Keratinocyte (primary cell): Measurements from ENCODE around the gene CABP2. TPM values are rescaled to one million over a fixed set of nuclear protein-coding genes. Genes with fewer than 3 reads are reported as not detected.
"Not testable (repeated sequence)": the region's sequence is repeated elsewhere in the genome, so short reads cannot be mapped to it uniquely, and the experiment has no call there.

Experiments used
- DNase-seq: peaks from one replicate; pipeline ENCODE4 v3.0.0-alpha.2; 2011; ENCODE audit warnings: low read depth, missing footprints, low spot score
- FAIRE-seq: peaks from 2 replicates; lab custom pipeline; 2011; peaks lifted over from hg19 to GRCh38; lab: Jason Lieb, UNC
- H2AFZ ChIP-seq: 2 replicates; pipeline ENCODE4 v1.6.0; 2012; ENCODE audit warnings: low read length, control low read depth, inconsistent platforms; ENCODE audit not compliant: control insufficient read depth
- H3K27ac ChIP-seq: 2 replicates; pipeline ENCODE4 v1.5.1; 2011; ENCODE audit warnings: low read length; ENCODE audit not compliant: control insufficient read depth, insufficient read depth
- H3K27me3 ChIP-seq: 3 replicates; pipeline ENCODE4 v1.6.0; 2011; ENCODE audit warnings: low read length; ENCODE audit not compliant: control insufficient read depth, insufficient read depth; ENCODE audit errors: extremely low read depth
- H3K36me3 ChIP-seq, 2 experiments: 2 replicates in 1 of 2; 3 replicates in 1 of 2; pipeline ENCODE4 v1.5.1; 2011; ENCODE audit warnings: low read length in 2 of 2, mild to moderate bottlenecking in 1 of 2; ENCODE audit not compliant: control insufficient read depth in 2 of 2, insufficient read depth in 2 of 2; ENCODE audit errors: extremely low read depth in 1 of 2
- H3K4me1 ChIP-seq: 3 replicates; pipeline ENCODE4 v1.5.1; 2011; ENCODE audit warnings: low read length; ENCODE audit not compliant: control insufficient read depth, insufficient read depth; ENCODE audit errors: extremely low read depth
- H3K4me2 ChIP-seq: 3 replicates; pipeline ENCODE4 v1.6.0; 2011; ENCODE audit warnings: low read depth, low read length; ENCODE audit not compliant: control insufficient read depth, insufficient read depth; ENCODE audit errors: extremely low read depth
- H3K4me3 ChIP-seq, 3 experiments: fragments of 200-600 bp in 1 of 3; sonication (generic) in 1 of 3; 2 replicates in 2 of 3; 3 replicates in 1 of 3; pipeline ENCODE4 v1.5.1; 2011 to 2016; ENCODE audit warnings: low read length in 3 of 3, mild to moderate bottlenecking in 3 of 3, control low read depth in 2 of 3, inconsistent platforms in 1 of 3, low read depth in 1 of 3, mixed read lengths in 1 of 3, mixed run types in 1 of 3, moderate library complexity in 1 of 3; ENCODE audit not compliant: control insufficient read depth in 2 of 3, insufficient read depth in 2 of 3; ENCODE audit errors: extremely low read depth in 1 of 3
- H3K79me2 ChIP-seq: 2 replicates; pipeline ENCODE4 v1.6.0; 2012; ENCODE audit warnings: low read length; ENCODE audit not compliant: control insufficient read depth, insufficient read depth
- H3K9ac ChIP-seq: 3 replicates; pipeline ENCODE4 v1.6.0; 2011; ENCODE audit warnings: low read length; ENCODE audit not compliant: control insufficient read depth, insufficient read depth; ENCODE audit errors: extremely low read depth
- H3K9me1 ChIP-seq: 3 replicates; pipeline ENCODE4 v1.6.0; 2011; ENCODE audit warnings: low read length; ENCODE audit not compliant: control insufficient read depth, insufficient read depth; ENCODE audit errors: extremely low read depth
- H3K9me3 ChIP-seq: 2 replicates; pipeline ENCODE4 v1.5.1; 2012; ENCODE audit warnings: low read depth, low read length; ENCODE audit not compliant: control insufficient read depth
- H4K20me1 ChIP-seq: 3 replicates; pipeline ENCODE4 v1.6.0; 2011; ENCODE audit warnings: low read length; ENCODE audit not compliant: control insufficient read depth, insufficient read depth; ENCODE audit errors: extremely low read depth
- EZH2 ChIP-seq: IDR thresholded peaks from one replicate; pipeline ENCODE4 v1.6.1; 2012; ENCODE audit warnings: inconsistent platforms, mild to moderate bottlenecking, low read length, moderate library complexity
- dilution Hi-C: fragments of 300-500 bp; cut with MboI; formaldehyde crosslinking; loops from one replicate; pipeline ENCODE4 v1.7.0; 2020; ENCODE audit warnings: low sequenced_read_pairs; ENCODE audit not compliant: extremely low pct_ligation_motif_present
- polyA plus RNA-seq, 5 experiments: library from polyadenylated mRNA; depleted of rRNA in 3 of 5; stranded (reverse) in 3 of 5; stranded (forward) in 1 of 5; unstranded in 1 of 5; fragments of >200 nt; gene quantifications; 1 replicate in 1 of 5; 2 replicates in 3 of 5; 3 replicates in 1 of 5; pipeline versions ENCODE4 v1.2.1 to v1.2.3, GENCODE V29; 2011 to 2012; ENCODE audit warnings: missing spikeins in 2 of 5, low read depth in 1 of 5, low replicate concordance in 1 of 5
- TF ChIP-seq, protein P1 (sequence below), 3 experiments: IDR thresholded peaks in 1 of 3; conservative IDR thresholded peaks in 1 of 3; optimal IDR thresholded peaks in 1 of 3; 2 replicates in 2 of 3; 3 replicates in 1 of 3; pipeline versions ENCODE3 to v1.5.1; 2011; ENCODE audit warnings: low read length in 3 of 3, mild to moderate bottlenecking in 3 of 3, moderate library complexity in 2 of 3, control low read depth in 1 of 3, inconsistent platforms in 1 of 3; ENCODE audit not compliant: insufficient read depth in 2 of 3; ENCODE audit errors: extremely low read depth in 1 of 3

CABP2 gene
- polyA plus RNA-seq, 1 donor (not counting 4 experiments of a cell fraction or from before 2014, with no cell fraction given) = not detected

DNA sequence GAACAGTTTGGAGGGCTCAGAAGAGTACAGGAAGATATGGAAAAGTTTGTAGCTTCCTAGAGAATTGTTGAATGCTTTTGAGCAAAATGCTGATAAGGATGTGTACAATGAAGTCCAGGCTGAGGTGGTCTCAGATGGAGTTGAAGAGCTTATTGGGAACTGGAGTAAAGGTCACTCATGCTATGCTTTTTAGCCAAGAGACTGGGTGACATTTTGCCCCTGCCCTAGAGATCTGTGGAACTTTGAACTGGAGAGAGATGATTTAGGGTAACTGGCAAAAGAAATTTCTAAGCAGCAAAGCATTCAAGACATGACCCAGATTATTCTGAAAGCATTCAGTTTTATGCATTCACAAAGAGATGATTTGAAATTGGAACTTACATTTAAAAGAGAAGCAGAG, 27.9 kb upstream of the CABP2 start:
- dilution Hi-C loops = no loop called here
- FAIRE-seq = no peak

DNA sequence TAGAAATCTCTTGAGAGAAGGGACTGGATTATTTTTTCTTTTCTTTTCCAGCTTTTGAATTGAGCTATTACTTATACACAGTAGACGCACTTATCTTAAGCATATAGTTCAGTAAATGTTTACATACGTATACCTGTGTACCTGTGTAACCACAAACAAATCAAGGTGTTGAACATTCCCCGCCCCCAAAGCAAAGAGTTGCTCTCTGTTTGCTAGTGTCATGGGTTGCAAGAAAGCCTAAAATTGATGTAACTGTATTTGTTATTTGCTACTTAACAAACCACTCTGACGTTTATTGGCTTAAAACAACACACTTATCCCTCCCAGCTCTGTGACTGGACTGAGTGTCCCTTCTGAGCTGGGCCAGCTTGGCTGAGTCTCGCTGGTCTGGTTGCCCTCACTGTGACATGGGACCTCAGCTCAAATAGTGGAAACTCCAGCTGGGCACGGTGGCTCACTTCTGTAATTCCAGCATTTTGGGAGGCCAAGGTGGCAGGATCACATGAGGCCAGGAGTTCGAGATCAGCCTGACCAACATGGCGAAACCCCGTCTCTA, 25.4 kb upstream of the CABP2 start:
- H3K36me3 ChIP-seq = no peaks in the 10 kb centered on the region
- no peak overlapping the region for H3K4me3 ChIP-seq
- H3K9me1 ChIP-seq = no peaks in the 10 kb centered on the region
- no peak for TF ChIP-seq EZH2
- TF ChIP-seq, protein P1, sequence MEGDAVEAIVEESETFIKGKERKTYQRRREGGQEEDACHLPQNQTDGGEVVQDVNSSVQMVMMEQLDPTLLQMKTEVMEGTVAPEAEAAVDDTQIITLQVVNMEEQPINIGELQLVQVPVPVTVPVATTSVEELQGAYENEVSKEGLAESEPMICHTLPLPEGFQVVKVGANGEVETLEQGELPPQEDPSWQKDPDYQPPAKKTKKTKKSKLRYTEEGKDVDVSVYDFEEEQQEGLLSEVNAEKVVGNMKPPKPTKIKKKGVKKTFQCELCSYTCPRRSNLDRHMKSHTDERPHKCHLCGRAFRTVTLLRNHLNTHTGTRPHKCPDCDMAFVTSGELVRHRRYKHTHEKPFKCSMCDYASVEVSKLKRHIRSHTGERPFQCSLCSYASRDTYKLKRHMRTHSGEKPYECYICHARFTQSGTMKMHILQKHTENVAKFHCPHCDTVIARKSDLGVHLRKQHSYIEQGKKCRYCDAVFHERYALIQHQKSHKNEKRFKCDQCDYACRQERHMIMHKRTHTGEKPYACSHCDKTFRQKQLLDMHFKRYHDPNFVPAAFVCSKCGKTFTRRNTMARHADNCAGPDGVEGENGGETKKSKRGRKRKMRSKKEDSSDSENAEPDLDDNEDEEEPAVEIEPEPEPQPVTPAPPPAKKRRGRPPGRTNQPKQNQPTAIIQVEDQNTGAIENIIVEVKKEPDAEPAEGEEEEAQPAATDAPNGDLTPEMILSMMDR (optimal IDR thresholded peaks at IDR 0.05 in 1 of 3, IDR thresholded peaks at IDR 0.05 in 1 of 3, conservative IDR thresholded peaks at IDR 0.05 in 1 of 3; ENCODE audit: extremely low read depth in 1 of 3, insufficient read depth in 2 of 3, low read length in 3 of 3) = no peak
- H3K27ac ChIP-seq = no peak overlapping the region
- H3K9ac ChIP-seq = no peak overlapping the region
- peaks cover 3% of the 10 kb centered on the region for H3K4me1 ChIP-seq
- no peaks in the 10 kb centered on the region for H3K27me3 ChIP-seq
- no peak for FAIRE-seq
- H2AFZ ChIP-seq = no peak overlapping the region
- DNase-seq = no peak
- dilution Hi-C loops = no loop called here
- H3K4me2 ChIP-seq = no peak overlapping the region
- H3K79me2 ChIP-seq = no peaks in the 10 kb centered on the region
- H3K9me3 ChIP-seq = peaks cover 4% of the 10 kb centered on the region
- no peaks in the 10 kb centered on the region for H4K20me1 ChIP-seq

More for the DNA sequence above, 27.9 kb upstream of the CABP2 start:
- TF ChIP-seq, protein P1 (optimal IDR thresholded peaks at IDR 0.05 in 1 of 3, IDR thresholded peaks at IDR 0.05 in 1 of 3, conservative IDR thresholded peaks at IDR 0.05 in 1 of 3; ENCODE audit: extremely low read depth in 1 of 3, insufficient read depth in 2 of 3, low read length in 3 of 3) = no peak
- TF ChIP-seq EZH2 = no peak
- Histone ChIP-seq H3K79me2 (no peaks in the 10 kb centered on the region), H3K27me3 (no peaks in the 10 kb centered on the region), H3K36me3 (no peaks in the 10 kb centered on the region), H4K20me1 (no peaks in the 10 kb centered on the region), H2AFZ (no peak overlapping the region), H3K9me3 (peaks cover 4% of the 10 kb centered on the region), H3K9me1 (no peaks in the 10 kb centered on the region), H3K4me2 (no peak overlapping the region), H3K4me1 (no peaks in the 10 kb centered on the region), H3K4me3 (no peak overlapping the region), H3K9ac (no peak overlapping the region), H3K27ac (no peak overlapping the region)
- DNase-seq = no peak

DNA sequence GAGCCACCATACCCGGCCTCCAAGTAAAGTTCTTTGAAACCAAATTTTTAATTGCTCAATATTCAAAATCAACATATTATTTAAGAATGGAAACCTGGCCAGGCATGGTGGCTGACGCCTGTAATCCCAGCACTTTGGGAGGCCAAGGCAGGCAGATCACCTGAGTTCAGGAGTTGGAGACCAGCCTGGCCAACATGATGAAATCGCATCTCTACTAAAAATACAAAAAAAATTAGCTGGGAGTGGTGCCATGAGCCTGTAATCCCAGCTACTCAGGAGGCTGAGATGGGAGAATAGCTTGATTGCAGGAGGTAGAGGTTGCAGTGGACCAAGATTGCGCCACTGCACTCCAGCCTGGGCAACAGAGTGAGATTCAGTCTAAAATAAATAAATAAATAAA, 24.9 kb upstream of the CABP2 start:
- H3K36me3 ChIP-seq, H3K9me3 ChIP-seq, H3K4me2 ChIP-seq, H4K20me1 ChIP-seq, H3K79me2 ChIP-seq, H3K4me1 ChIP-seq, H3K27ac ChIP-seq, H3K27me3 ChIP-seq, DNase-seq, H2AFZ ChIP-seq, H3K4me3 ChIP-seq, H3K9me1 ChIP-seq, dilution Hi-C loops, FAIRE-seq, H3K9ac ChIP-seq: not testable (repeated sequence)
